Ureter (tissue), 1 donor: ENCODE data around the gene PCSK7. TPM values are rescaled to one million over a fixed set of nuclear protein-coding genes. Genes with fewer than 3 reads are reported as not detected.
"Not testable (repeated sequence)": the region's sequence is repeated elsewhere in the genome, so short reads cannot be mapped to it uniquely, and the experiment has no call there.

ENCODE experiments used
- DNase-seq: peaks from one replicate; pipeline ENCODE4 v3.0.0-alpha.2; 2020; ENCODE audit warnings: low spot score
- total RNA-seq: library from RNA; stranded (reverse); gene quantifications from one replicate; pipeline ENCODE4 v1.2.4, GENCODE V29; 2023
- donor health status: DM: yes; HTN: yes; CAD: no.

The PCSK7 gene
- total RNA-seq, result 99.6 TPM

GRCh38 chr11:117231842-117232091 lies at the start of gene PCSK7:
Gene PCSK7, minus strand, starts transcription at chr11:117232073. Its CDS starts 2,229 bp downstream, at chr11:117229844.
- peak; percentile 77 for DNase-seq

- no peak for DNase-seq
Observed at GRCh38 chr11:117281159-117281558, 49.3 kb upstream of the PCSK7 start.

- no peak for DNase-seq
Observed at GRCh38 chr11:117279711-117280376, 48.0 kb upstream of the PCSK7 start.

GRCh38 chr11:117278347-117278746 lies 46.5 kb upstream of the PCSK7 start:
- DNase-seq, result no peak

GRCh38 chr11:117273550-117274289 lies 41.8 kb upstream of the PCSK7 start:
- no peak for DNase-seq

GRCh38 chr11:117272175-117272574 lies 40.3 kb upstream of the PCSK7 start:
- not testable (repeated sequence) for DNase-seq

- no peak for DNase-seq
Observed at GRCh38 chr11:117271208-117271607, 39.3 kb upstream of the PCSK7 start.

GRCh38 chr11:117269856-117270255 lies 38.0 kb upstream of the PCSK7 start:
- no peak for DNase-seq

GRCh38 chr11:117265745-117266144 lies 33.9 kb upstream of the PCSK7 start:
- DNase-seq, result no peak

- not testable (repeated sequence) for DNase-seq
Observed at GRCh38 chr11:117264624-117265323, 32.9 kb upstream of the PCSK7 start.

GRCh38 chr11:117259417-117259816 lies 27.5 kb upstream of the PCSK7 start:
- no peak for DNase-seq

- DNase-seq, result no peak
Observed at GRCh38 chr11:117258576-117258975, 26.7 kb upstream of the PCSK7 start.

GRCh38 chr11:117256573-117256972 lies 24.7 kb upstream of the PCSK7 start:
- no peak for DNase-seq

GRCh38 chr11:117255966-117256365 lies 24.1 kb upstream of the PCSK7 start:
- DNase-seq, result no peak

GRCh38 chr11:117251506-117251905 lies 19.6 kb upstream of the PCSK7 start:
- DNase-seq, result no peak

GRCh38 chr11:117249571-117249970 lies 17.7 kb upstream of the PCSK7 start:
- DNase-seq, result no peak

- DNase-seq, result no peak
Observed at GRCh38 chr11:117248341-117248740, 16.5 kb upstream of the PCSK7 start.

- no peak for DNase-seq
Observed at GRCh38 chr11:117239295-117239694, 7.4 kb upstream of the PCSK7 start.

GRCh38 chr11:117238221-117238620 lies 6.3 kb upstream of the PCSK7 start:
- DNase-seq, result no peak

GRCh38 chr11:117232911-117233409 lies 1.1 kb upstream of the PCSK7 start:
- no peak for DNase-seq

GRCh38 chr11:117232092-117232878 lies 412 bp upstream of the PCSK7 start, which contains the start of gene RNF214:
Gene RNF214, plus strand, starts transcription at chr11:117232671. Its CDS starts 1,602 bp downstream, at chr11:117234273.
- DNase-seq, result peak; percentile 78
